ENCODE results near the gene ADAMTS16.

DNA sequence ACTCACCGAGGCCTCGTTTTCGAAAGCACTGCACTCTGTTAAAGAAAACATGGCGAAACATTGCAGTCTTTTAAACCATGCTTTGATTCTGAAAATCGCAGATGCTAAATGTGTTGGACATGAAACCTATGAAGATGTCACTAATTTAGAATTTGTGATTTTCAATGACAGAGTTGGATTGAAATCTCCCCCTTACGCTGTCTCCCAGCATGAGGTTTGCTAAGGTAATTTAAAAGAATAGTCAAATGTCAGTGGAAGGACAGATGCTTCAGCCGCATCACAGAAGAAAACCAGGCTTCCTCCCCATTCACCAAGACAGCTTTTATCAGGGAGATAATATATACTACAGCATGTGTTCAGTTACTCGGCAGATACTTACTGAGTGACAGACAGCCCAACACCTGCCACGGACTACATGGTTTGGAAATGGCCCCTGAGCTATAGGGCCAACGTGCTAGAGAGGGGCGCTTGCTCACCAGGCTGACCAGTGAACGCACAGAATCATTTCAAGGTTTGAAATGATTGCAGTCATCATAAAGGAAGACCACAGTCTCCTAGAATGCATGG is 136.9 kb downstream of the ADAMTS16 start:
- TF ChIP-seq, protein P1, sequence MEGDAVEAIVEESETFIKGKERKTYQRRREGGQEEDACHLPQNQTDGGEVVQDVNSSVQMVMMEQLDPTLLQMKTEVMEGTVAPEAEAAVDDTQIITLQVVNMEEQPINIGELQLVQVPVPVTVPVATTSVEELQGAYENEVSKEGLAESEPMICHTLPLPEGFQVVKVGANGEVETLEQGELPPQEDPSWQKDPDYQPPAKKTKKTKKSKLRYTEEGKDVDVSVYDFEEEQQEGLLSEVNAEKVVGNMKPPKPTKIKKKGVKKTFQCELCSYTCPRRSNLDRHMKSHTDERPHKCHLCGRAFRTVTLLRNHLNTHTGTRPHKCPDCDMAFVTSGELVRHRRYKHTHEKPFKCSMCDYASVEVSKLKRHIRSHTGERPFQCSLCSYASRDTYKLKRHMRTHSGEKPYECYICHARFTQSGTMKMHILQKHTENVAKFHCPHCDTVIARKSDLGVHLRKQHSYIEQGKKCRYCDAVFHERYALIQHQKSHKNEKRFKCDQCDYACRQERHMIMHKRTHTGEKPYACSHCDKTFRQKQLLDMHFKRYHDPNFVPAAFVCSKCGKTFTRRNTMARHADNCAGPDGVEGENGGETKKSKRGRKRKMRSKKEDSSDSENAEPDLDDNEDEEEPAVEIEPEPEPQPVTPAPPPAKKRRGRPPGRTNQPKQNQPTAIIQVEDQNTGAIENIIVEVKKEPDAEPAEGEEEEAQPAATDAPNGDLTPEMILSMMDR (IDR thresholded peaks at IDR 0.05): no peak
- TF ChIP-seq POLR2A (IDR thresholded peaks at IDR 0.05) (no peak), POLR2AphosphoS5 (IDR thresholded peaks at IDR 0.05) (no peak)
